Naive thymus-derived CD4-positive, alpha-beta T cell (primary cell): ENCODE measurements around the gene TENM4. TPM values are rescaled to one million over a fixed set of nuclear protein-coding genes. Genes with fewer than 3 reads are reported as not detected.

ENCODE experiments used
- ATAC-seq: fragments of 150-1000 bp; cut with Tn5 transposase; 2 replicates; pipeline ENCODE4 v1.10.0; 2021; ENCODE audit warnings: mild to moderate bottlenecking, moderate library complexity
- CTCF ChIA-PET: fragments of 350-600 bp; sonication (Branson Sonifier 250); formaldehyde crosslinking; loops from one replicate; lab custom pipeline; 2021; ENCODE audit warnings: antibody characterized with exemption; lab: Charles Lee
- POLR2A ChIA-PET: fragments of 350-600 bp; sonication (Branson Sonifier 250); formaldehyde crosslinking; loops from one replicate; lab custom pipeline; 2021; ENCODE audit warnings: antibody characterized with exemption, inconsistent platforms; lab: Charles Lee
- DNase-seq, 9 donors: peaks; one replicate each; pipeline versions ENCODE4 v3.0.0 to v3.0.0-alpha.2; 2020 to 2022; ENCODE audit warnings: mixed read lengths in 1 of 9
- H3K27ac ChIP-seq: one replicate; pipeline ENCODE4 v1.7.0; 2013; ENCODE audit warnings: mild to moderate bottlenecking, low read depth, low read length, moderate library complexity
- H3K27me3 ChIP-seq, 2 donors: one replicate each; pipeline ENCODE4 v1.7.0; 2013; ENCODE audit warnings: low read length in 2 of 2, mild to moderate bottlenecking in 2 of 2, moderate library complexity in 2 of 2; ENCODE audit not compliant: control insufficient read depth in 2 of 2, insufficient read depth in 2 of 2
- H3K36me3 ChIP-seq, 3 experiments: 1 replicate in 2 of 3; 2 replicates in 1 of 3; pipeline ENCODE4 v1.7.0; 2013; ENCODE audit warnings: low read length in 3 of 3, mild to moderate bottlenecking in 3 of 3, moderate library complexity in 1 of 3; ENCODE audit not compliant: insufficient read depth in 3 of 3, control insufficient read depth in 2 of 3
- H3K4me1 ChIP-seq, 2 donors: one replicate each; pipeline ENCODE4 v1.7.0; 2013; ENCODE audit warnings: low read length in 2 of 2, mild to moderate bottlenecking in 2 of 2, moderate library complexity in 1 of 2; ENCODE audit not compliant: control insufficient read depth in 2 of 2, insufficient read depth in 2 of 2
- H3K4me3 ChIP-seq: 2 replicates; pipeline ENCODE4 v1.7.0; 2013; ENCODE audit warnings: mild to moderate bottlenecking, low read length
- H3K9me3 ChIP-seq, 3 experiments: 1 replicate in 2 of 3; 2 replicates in 1 of 3; pipeline ENCODE4 v1.7.0; 2013; ENCODE audit warnings: low read length in 3 of 3; ENCODE audit not compliant: control insufficient read depth in 2 of 3
- H3K27ac Mint-ChIP-seq, 9 donors: one replicate each; pipeline ENCODE4 v1.8.0; 2020 to 2022; ENCODE audit warnings: mixed read lengths in 9 of 9, mild to moderate bottlenecking in 8 of 9, moderate library complexity in 5 of 9, inconsistent platforms in 2 of 9
- H3K27me3 Mint-ChIP-seq, 5 donors: one replicate each; pipeline ENCODE4 v1.8.0; 2021 to 2022; ENCODE audit warnings: mixed read lengths in 5 of 5, mild to moderate bottlenecking in 1 of 5
- H3K36me3 Mint-ChIP-seq, 5 donors: one replicate each; pipeline ENCODE4 v1.8.0; 2020 to 2022; ENCODE audit warnings: mixed read lengths in 5 of 5, mild to moderate bottlenecking in 3 of 5, inconsistent platforms in 1 of 5
- H3K4me1 Mint-ChIP-seq, 7 donors: one replicate each; pipeline ENCODE4 v1.8.0; 2020 to 2022; ENCODE audit warnings: mixed read lengths in 7 of 7, mild to moderate bottlenecking in 3 of 7, inconsistent platforms in 1 of 7
- H3K4me3 Mint-ChIP-seq, 10 donors: one replicate each; pipeline ENCODE4 v1.8.0; 2020 to 2022; ENCODE audit warnings: mild to moderate bottlenecking in 10 of 10, mixed read lengths in 10 of 10, moderate library complexity in 6 of 10, inconsistent platforms in 2 of 10
- H3K9me3 Mint-ChIP-seq, 11 donors: one replicate each; pipeline ENCODE4 v1.8.0; 2020 to 2022; ENCODE audit warnings: mixed read lengths in 11 of 11, mild to moderate bottlenecking in 4 of 11, inconsistent platforms in 1 of 11, moderate library complexity in 1 of 11
- intact Hi-C, 2 donors: fragments of 100-400 bp; cut with micrococcal nuclease; formaldehyde crosslinking; loops; one replicate each; pipeline ENCODE4 v1.15.1; 2023
- polyA plus RNA-seq, 2 donors: library from polyadenylated mRNA; unstranded; fragments of 300-500 nt; fragmentation: Illumina TruSeq; gene quantifications; one replicate each; pipeline ENCODE4 v1.2.3, GENCODE V29; 2021
- total RNA-seq, 6 experiments: library from RNA in 5 of 6; stranded (reverse) in 5 of 6; gene quantifications; 1 replicate in 5 of 6; 2 replicates in 1 of 6; pipeline ENCODE4 v1.2.3 and lab custom pipeline; 2021 to 2026

Gene TENM4
- total and polyA plus RNA-seq, 7 experiments from 2014 or later: 0.32 to 0.47 TPM; not detected in 5

DNA sequence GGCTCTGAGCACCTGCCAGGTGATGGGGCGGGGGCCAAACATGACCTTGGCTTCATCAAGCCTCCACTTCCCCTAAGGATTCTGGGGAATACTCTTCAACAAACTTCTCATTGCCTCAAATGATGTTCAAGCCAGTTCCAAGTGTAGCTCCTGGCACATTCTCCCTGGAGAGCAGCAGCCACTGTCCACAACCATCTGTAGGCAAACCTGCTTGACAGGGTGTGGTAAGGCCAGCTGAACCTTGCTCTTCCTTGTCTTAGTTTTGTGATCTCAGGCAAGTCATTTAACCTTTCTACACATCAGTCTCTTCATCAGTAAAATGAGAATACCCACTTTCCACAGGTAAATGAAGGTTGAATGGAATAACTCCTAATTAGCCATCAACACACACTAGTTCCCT is 323.3 kb downstream of the TENM4 start:
- no peaks in the 10 kb centered on the region for H3K27me3 ChIP-seq
- no peak overlapping the region for H3K4me3 Mint-ChIP-seq
- H3K27ac Mint-ChIP-seq: no peak overlapping the region
- no peak overlapping the region for H3K4me3 ChIP-seq
- H3K27ac ChIP-seq: no peak overlapping the region
- ChIA-PET POLR2A (no interaction called here), CTCF (no interaction called here)
- H3K4me1 Mint-ChIP-seq: no peaks in the 10 kb centered on the region
- no peaks in the 10 kb centered on the region for H3K36me3 ChIP-seq
- ATAC-seq (no peak), DNase-seq (no peak)
- H3K36me3 Mint-ChIP-seq: no peaks in the 10 kb centered on the region
- intact Hi-C loops: no loop called here
- peaks cover 0 to 10% (median 5%) of the 10 kb centered on the region in 5 donors for H3K27me3 Mint-ChIP-seq
- H3K9me3 Mint-ChIP-seq: peaks cover 0 to 9% (median 0%) of the 10 kb centered on the region in 11 donors
- no peaks in the 10 kb centered on the region for H3K9me3 ChIP-seq
- no peaks in the 10 kb centered on the region for H3K4me1 ChIP-seq

DNA sequence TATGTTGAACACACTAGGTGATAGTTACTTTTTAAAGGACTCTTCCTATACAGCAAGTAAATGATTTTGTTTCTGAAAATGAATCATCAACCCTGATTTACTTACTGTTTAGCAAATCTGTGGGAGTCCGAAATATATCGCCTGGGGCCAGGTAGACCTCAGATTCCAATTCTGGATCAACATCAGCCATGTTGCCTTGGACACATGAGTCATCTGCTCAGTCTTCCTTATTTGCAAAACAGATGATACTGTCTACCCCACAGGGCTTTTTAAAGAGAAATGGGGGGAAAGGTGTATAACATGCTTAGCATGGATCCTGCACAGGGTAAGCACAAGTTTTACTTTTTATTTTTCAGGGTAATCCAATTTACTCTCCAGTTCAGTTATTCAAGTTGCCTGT is 324.2 kb downstream of the TENM4 start:
- ChIA-PET CTCF (no interaction called here), POLR2A (no interaction called here)
- Histone ChIP-seq H3K4me3 (no peak overlapping the region), H3K27me3 (no peaks in the 10 kb centered on the region), H3K36me3 (no peaks in the 10 kb centered on the region), H3K27ac (no peak overlapping the region), H3K9me3 (no peaks in the 10 kb centered on the region), H3K4me1 (no peaks in the 10 kb centered on the region)
- intact Hi-C loops: no loop called here
- Mint-ChIP-seq H3K4me3 (no peak overlapping the region), H3K9me3 (peaks cover 0 to 14% (median 2%) of the 10 kb centered on the region in 11 donors), H3K4me1 (no peaks in the 10 kb centered on the region), H3K27ac (no peak overlapping the region), H3K27me3 (peaks cover 0 to 11% (median 5%) of the 10 kb centered on the region in 5 donors), H3K36me3 (no peaks in the 10 kb centered on the region)
- ATAC-seq (no peak), DNase-seq (no peak)

DNA sequence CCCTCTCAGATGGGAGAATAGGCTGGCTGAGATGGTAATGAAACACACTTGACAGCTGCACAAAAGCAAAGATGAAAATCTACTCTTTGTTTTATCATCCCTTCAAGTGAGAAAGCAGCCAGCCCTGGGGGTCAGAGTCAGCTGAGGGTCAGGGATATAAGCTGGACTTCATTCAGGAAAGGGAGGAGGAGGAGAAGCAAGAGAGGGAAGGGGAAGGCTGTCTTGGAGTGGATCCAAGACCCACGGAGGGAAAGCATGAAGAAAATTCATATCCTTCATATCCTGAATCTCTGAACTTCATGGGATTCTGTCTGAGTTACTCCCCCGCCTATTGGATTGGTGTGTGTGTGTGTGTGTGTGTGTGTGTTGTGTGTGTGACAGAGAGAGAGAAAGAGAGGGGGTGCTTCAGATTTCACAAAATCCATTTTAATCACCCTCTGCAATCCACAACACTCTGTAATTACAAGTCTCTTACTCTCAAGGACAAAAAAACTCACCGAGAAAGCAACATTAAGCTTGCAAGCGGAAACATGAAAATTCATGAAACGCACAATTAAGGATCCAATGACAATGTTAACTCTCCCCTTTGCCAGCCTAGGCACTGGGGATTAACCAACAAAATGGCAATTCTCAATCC is 327.7 kb downstream of the TENM4 start:
- no peaks in the 10 kb centered on the region for H3K36me3 Mint-ChIP-seq
- no peak overlapping the region for H3K27ac Mint-ChIP-seq
- intact Hi-C loops: no loop called here

DNA sequence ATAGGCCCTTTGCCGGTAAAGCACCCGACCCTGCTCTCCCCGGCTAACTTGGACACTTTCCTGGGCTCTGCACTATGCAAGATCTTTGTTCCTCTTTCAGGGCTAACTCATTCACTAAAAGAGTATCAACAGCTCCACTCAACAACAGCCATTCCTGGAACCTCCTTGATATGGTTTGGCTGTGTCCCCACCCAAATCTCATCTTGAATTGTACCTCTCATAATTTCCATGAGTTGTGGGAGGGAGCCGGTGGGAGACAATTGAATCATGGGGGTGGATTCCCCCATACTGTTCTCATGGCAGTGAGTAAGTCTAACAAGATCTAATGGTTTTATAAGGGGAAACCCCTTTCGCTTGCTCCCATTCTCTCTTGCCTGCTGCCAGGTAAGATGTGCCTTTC is 330.0 kb downstream of the TENM4 start:
- Histone ChIP-seq H3K4me1 (no peaks in the 10 kb centered on the region), H3K9me3 (no peaks in the 10 kb centered on the region), H3K4me3 (no peak overlapping the region), H3K36me3 (no peaks in the 10 kb centered on the region), H3K27ac (no peak overlapping the region), H3K27me3 (no peaks in the 10 kb centered on the region)
- Mint-ChIP-seq H3K36me3 (no peaks in the 10 kb centered on the region), H3K4me3 (no peak overlapping the region), H3K4me1 (no peaks in the 10 kb centered on the region), H3K27me3 (peaks cover 0 to 15% (median 0%) of the 10 kb centered on the region in 5 donors), H3K27ac (no peak overlapping the region), H3K9me3 (peaks cover 0 to 15% (median 2%) of the 10 kb centered on the region in 11 donors)
- ChIA-PET POLR2A (no interaction called here), CTCF (no interaction called here)
- ATAC-seq (no peak), DNase-seq (no peak)
- intact Hi-C loops: no loop called here

More for the DNA sequence above, 327.7 kb downstream of the TENM4 start:
- no peak overlapping the region for H3K4me3 Mint-ChIP-seq
- Histone ChIP-seq H3K27ac (no peak overlapping the region), H3K27me3 (no peaks in the 10 kb centered on the region), H3K4me3 (no peak overlapping the region), H3K4me1 (no peaks in the 10 kb centered on the region), H3K9me3 (no peaks in the 10 kb centered on the region), H3K36me3 (no peaks in the 10 kb centered on the region)
- ChIA-PET CTCF (interaction anchor here (0.6 kb wide), 1 partner anchor 1245 kb away, joined by 3 read pairs; no protein-coding TSS in a partner anchor), POLR2A (no interaction called here)
- no peaks in the 10 kb centered on the region for H3K4me1 Mint-ChIP-seq
- H3K9me3 Mint-ChIP-seq: peaks cover 0 to 15% (median 2%) of the 10 kb centered on the region in 11 donors
- no peak for DNase-seq
- ATAC-seq: no peak
- peaks cover 0 to 15% (median under 1%) of the 10 kb centered on the region in 5 donors for H3K27me3 Mint-ChIP-seq

DNA sequence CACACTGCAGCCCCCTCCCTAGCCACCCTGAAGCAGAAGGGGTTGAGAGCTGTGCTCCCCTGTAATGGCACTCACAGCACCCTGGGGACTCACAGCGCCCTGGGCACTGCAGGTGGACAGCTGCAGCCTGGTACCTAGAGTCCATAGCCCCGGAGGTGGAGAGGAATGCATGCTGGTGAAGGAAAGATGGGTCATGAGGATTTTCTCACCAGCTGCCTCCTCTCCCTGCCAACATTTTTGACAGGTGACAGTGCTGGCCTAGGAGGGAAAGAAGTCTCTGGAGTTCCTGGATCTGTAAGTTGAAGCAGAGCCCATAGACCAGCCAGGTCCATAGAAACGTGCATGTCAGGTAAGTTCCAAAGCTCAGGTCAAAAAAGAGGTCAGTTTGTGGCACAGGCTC is 330.5 kb downstream of the TENM4 start:
- Mint-ChIP-seq H3K4me1 (no peaks in the 10 kb centered on the region), H3K36me3 (no peaks in the 10 kb centered on the region), H3K27ac (no peak overlapping the region), H3K27me3 (peaks cover 0 to 15% (median 0%) of the 10 kb centered on the region in 5 donors), H3K4me3 (no peak overlapping the region), H3K9me3 (peaks cover 0 to 15% (median under 1%) of the 10 kb centered on the region in 11 donors)
- no peaks in the 10 kb centered on the region for H3K4me1 ChIP-seq
- intact Hi-C loops: no loop called here
- H3K36me3 ChIP-seq: no peaks in the 10 kb centered on the region
- no peak for DNase-seq
- no peaks in the 10 kb centered on the region for H3K9me3 ChIP-seq
- CTCF ChIA-PET: no interaction called here
- no peak overlapping the region for H3K27ac ChIP-seq
- H3K27me3 ChIP-seq: no peaks in the 10 kb centered on the region
- H3K4me3 ChIP-seq: no peak overlapping the region
- ATAC-seq: no peak
- POLR2A ChIA-PET: no interaction called here

DNA sequence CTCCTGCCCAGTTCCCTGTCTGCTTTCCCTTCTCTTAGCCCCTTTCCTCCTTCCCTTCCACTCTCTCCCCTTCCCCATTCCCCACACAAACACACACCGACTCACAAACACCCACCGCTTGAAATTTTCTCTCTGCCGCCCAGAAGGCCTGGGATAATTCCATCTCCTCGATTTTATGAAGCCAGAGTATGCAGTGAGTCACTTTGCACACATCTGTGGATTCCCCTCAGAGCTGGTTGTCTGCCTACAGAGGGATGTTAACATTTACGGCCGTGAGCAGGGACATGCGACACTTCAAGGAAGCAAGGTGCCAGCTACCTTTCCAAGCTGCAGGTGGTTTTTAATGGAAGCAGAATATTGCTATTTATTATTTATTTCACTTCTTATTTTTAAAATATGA is 332.0 kb downstream of the TENM4 start:
- Mint-ChIP-seq H3K27ac (no peak overlapping the region), H3K27me3 (peaks cover 0 to 11% (median 7%) of the 10 kb centered on the region in 5 donors), H3K4me3 (no peak overlapping the region), H3K4me1 (no peaks in the 10 kb centered on the region), H3K36me3 (no peaks in the 10 kb centered on the region), H3K9me3 (peaks cover 0 to 8% (median 0%) of the 10 kb centered on the region in 11 donors)
- intact Hi-C loops: no loop called here
- Histone ChIP-seq H3K4me3 (no peak overlapping the region), H3K27me3 (no peaks in the 10 kb centered on the region), H3K36me3 (no peaks in the 10 kb centered on the region), H3K4me1 (no peaks in the 10 kb centered on the region), H3K9me3 (no peaks in the 10 kb centered on the region), H3K27ac (no peak overlapping the region)
- ATAC-seq: no peak
- DNase-seq: no peak
- ChIA-PET CTCF (no interaction called here), POLR2A (no interaction called here)

DNA sequence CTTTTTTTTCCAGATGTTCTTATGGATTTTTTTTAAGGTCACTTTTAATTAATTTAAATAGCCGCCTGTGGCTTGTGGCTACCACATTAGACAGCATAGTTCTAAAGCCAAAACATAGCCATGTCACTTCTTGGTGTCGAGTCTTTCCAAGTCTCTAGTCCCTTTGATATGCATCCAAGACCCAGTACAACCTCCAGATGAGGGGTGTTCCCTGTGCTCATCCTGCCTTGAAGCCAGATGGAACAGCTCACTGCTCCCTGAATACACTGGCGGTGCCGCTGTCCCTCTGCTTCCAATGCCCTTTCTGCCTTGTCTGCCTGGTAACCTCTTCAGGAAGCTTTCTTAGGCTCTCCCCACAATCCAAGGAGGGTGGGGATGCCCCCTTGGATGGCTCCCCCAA is 338.0 kb downstream of the TENM4 start:
- intact Hi-C loops: no loop called here
- H3K9me3 Mint-ChIP-seq: no peaks in the 10 kb centered on the region
- ChIA-PET CTCF (no interaction called here), POLR2A (no interaction called here)
- ATAC-seq: no peak
- H3K4me1 Mint-ChIP-seq: peaks cover 0 to 4% (median 0%) of the 10 kb centered on the region in 7 donors
- no peaks in the 10 kb centered on the region for H3K9me3 ChIP-seq
- no peak overlapping the region for H3K27ac ChIP-seq
- H3K27me3 ChIP-seq: no peaks in the 10 kb centered on the region
- H3K4me3 Mint-ChIP-seq: no peak overlapping the region
- H3K36me3 ChIP-seq: no peaks in the 10 kb centered on the region
- H3K4me1 ChIP-seq: no peaks in the 10 kb centered on the region
- no peak overlapping the region for H3K4me3 ChIP-seq
- no peaks in the 10 kb centered on the region for H3K36me3 Mint-ChIP-seq
- H3K27ac Mint-ChIP-seq: no peak overlapping the region
- H3K27me3 Mint-ChIP-seq: peaks cover 0 to 27% (median 9%) of the 10 kb centered on the region in 5 donors
- no peak for DNase-seq
